Amniotic epithelial cell (primary cell): ENCODE results near the gene RNF215.
A peak's percentile ranks its signal among the peaks of the same experiment; 100 is the strongest.

Source experiments
- DNase-seq: peaks from one replicate; pipeline ENCODE4 v3.0.0-alpha.2; 2010; ENCODE audit warnings: low read depth

The RNF215 gene

GRCh38 chr22:30393885-30394284 is 6.7 kb upstream of the RNF215 start:
- no peak for DNase-seq

GRCh38 chr22:30393322-30393680 is 6.1 kb upstream of the RNF215 start:
- DNase-seq, result no peak

GRCh38 chr22:30392661-30393321 is 5.6 kb upstream of the RNF215 start:
- no peak for DNase-seq

DNA sequence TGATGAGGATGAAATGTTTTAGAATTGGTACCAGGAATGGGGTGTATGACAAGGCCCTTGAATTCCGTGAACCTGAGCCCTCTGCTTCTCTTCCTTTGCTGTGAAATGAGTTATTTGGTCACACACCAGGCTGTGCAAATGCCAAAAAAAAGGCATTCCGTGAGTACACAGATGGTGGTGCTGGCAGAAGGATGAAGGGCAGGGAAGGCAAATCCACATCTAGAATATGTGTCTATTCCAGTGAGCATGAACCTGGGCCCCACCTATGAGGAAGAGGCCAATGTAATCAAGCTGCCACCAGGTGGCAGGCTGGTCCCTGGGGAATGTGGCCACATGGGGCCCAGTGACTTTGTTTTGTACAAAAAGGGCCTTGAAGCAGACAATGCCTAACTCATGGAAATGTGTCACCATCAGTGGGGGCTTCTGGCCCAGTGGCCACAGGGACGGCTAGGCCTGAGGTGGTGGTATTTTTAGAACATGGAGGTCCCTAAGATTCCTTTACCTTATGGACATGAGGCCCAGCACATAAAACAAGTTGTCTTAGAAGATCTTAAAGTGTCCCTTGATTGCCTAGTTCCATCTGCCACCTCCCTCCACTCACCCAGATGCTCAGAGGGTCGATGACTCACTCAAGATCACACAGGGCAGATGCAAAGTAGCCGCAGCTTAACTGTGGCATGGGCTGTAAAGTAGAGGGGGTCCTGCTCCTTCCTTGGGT is 3.9 kb upstream of the RNF215 start:
- peak; percentile 68 for DNase-seq

DNA sequence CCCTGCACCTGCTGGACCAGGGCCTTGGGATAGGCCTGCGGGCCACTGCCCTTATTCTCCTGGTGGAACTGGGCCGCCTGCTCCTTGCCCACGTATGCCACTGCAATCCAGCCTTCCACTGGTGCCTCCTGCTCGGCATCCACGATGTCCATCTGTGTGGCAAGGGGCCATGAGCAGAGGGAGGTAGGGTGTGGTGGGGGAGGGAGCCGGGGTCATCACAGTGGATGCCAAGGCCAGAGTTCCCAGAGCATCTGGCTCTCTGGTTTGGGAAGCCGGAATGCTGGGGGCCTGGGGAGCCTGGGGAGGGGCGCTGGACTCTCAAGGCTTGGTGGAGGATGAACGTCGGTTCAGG is 627 bp downstream of the RNF215 start:
- DNase-seq, result no peak

DNA sequence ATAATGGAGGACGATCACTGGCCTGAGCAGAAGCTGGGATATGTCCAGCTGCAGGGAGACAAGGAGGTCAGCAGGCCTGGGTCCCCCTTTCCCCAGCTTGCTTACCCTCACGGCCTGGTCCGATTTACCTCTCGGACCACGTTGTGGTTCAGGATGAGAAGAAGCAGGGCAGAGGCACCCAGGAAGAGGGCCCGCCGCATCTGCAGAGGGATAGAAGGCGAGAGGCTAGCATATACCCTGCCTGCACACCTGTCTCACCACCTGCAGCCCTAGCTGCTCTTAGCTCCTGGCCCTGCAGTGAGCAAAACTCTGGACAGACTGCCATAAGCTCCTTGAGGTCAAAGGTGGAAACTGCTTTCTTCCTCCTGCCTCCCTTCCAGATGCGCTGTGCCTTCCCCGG is 1.3 kb downstream of the RNF215 start:
- DNase-seq, result no peak

DNA sequence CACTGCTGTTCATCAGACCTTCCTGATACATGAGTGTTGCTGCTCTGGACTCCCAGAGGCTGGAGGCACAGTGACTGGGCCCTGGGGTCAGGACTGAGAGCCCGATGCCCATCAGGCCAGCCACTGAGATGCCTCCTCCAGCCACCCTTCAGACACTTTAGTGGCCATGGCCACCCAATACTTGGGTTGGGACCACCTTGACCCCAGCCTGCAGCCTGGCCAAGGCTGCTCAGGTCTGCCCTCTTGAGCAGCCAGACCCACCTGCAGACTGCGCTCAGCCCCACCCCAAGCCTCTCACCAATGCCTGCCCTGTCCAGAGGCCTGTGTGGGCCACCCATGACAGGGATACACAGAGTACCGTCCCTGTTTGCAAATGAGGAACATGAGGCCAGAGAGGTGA is 4.2 kb downstream of the RNF215 start:
- DNase-seq, result no peak

GRCh38 chr22:30382340-30382739 is 4.9 kb downstream of the RNF215 start:
- no peak for DNase-seq

DNA sequence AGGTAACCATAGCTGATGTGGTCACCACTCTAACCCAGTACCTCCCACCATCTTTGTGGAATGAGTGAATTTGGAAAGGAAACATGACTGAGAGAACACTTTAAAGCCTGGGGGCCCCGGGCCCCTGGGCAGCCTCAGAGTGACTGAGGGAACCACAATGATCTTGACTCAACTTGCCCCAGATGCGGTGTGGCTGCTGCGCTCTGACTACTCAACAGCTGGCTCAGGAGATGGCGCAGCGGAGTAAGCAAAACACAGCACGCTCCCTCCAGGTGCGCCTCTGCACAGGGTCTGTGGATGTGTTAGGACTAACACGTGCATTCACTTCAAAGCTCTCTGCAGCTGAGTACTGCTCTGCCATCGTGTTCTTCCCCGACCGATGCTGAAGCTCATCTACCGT is 5.9 kb downstream of the RNF215 start:
- no peak for DNase-seq

GRCh38 chr22:30380011-30380410 is 7.2 kb downstream of the RNF215 start:
- no peak for DNase-seq

- DNase-seq, result no peak
Measured at GRCh38 chr22:30375312-30375849, 11.8 kb downstream of the RNF215 start.

- no peak for DNase-seq
Measured at GRCh38 chr22:30373331-30374325, 13.6 kb downstream of the RNF215 start.

DNA sequence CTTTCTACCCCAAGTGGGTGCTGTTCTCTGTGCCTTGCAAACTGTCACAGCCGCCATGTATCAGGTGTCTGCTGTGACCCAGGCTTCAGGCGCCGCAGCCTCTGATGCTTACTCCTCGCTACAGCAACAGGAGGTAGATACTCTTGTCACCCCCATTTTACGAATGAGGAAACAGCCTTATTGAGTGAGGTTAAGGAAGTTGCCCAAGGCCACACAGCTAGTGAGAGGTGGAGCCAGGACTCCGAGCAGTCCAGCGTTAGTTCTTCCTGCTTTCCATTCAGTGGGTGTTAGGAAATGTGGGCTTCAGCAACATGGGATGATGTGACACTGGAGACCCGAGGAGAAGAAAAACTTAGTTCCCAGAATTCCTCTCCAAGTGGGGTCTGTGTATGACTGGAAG is 14.3 kb downstream of the RNF215 start:
- DNase-seq, result no peak

DNA sequence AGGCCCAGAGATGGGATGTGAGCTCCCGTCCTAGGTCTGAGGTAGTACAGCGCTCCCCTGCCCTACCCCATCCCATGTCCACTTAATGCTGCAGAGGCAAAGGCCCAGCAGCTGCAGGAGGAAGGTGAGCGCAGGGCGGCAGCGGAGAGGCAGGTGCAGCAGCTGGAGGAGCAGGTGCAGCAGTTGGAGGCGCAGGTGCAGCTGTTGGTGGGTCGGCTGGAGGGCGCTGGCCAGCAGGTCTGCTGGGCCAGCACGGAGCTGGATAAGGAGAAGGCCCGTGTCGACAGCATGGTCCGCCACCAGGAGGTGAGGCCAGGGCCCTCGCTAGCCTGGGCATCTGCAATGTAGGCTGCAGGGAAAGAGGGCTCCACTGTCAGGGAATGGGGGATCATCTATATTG is 15.2 kb downstream of the RNF215 start:
- DNase-seq, result no peak

DNA sequence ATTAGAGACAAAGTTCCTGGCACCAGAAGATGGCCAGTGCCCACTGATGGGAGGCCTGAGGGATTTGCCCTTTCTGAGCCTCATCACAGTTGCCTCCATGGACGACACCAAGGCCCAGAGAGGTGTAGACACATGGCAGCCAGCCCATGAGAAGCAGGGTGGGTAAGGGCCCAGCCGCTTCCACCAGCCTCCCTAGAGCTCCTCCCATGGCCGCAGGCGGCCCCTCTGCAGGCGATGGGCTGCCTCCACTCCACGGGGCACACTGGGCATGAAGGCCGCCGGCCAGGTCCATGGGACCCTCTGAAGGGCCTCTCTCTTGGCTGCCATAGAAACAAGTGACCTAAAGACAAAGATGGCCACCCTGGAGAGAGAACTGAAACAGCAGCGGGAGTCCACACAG is 15.9 kb downstream of the RNF215 start:
- DNase-seq, result no peak

- DNase-seq, result no peak
Measured at GRCh38 chr22:30370641-30371230, 16.5 kb downstream of the RNF215 start.

- DNase-seq, result no peak
Measured at GRCh38 chr22:30368420-30368819, 18.8 kb downstream of the RNF215 start.

GRCh38 chr22:30365891-30366290 is 21.3 kb downstream of the RNF215 start:
- DNase-seq, result no peak

GRCh38 chr22:30362651-30363281 is 24.4 kb downstream of the RNF215 start:
- no peak for DNase-seq

- no peak for DNase-seq
Measured at GRCh38 chr22:30361916-30362650, 25.1 kb downstream of the RNF215 start.

- DNase-seq, result no peak
Measured at GRCh38 chr22:30358541-30358940, 28.7 kb downstream of the RNF215 start.
